HL-60 (cell line): ENCODE data around the gene SERPINB1.

Experiments
- CTCF ChIP-seq: IDR thresholded peaks from one replicate; pipeline ENCODE4 v1.5.1; 2011; ENCODE audit warnings: low read length, control low read depth, inconsistent platforms; ENCODE audit not compliant: insufficient read depth
- POLR2AphosphoS5 ChIP-seq: IDR thresholded peaks from 2 replicates; pipeline ENCODE4 v1.6.1; 2012; ENCODE audit warnings: low read depth
- TF ChIP-seq, protein P1 (sequence below): IDR thresholded peaks from 2 replicates; pipeline ENCODE4 v1.6.1; 2012; ENCODE audit warnings: low read depth; ENCODE audit not compliant: insufficient replicate concordance

- TF ChIP-seq CTCF (no peak), POLR2AphosphoS5 (no peak)
- TF ChIP-seq, protein P1, sequence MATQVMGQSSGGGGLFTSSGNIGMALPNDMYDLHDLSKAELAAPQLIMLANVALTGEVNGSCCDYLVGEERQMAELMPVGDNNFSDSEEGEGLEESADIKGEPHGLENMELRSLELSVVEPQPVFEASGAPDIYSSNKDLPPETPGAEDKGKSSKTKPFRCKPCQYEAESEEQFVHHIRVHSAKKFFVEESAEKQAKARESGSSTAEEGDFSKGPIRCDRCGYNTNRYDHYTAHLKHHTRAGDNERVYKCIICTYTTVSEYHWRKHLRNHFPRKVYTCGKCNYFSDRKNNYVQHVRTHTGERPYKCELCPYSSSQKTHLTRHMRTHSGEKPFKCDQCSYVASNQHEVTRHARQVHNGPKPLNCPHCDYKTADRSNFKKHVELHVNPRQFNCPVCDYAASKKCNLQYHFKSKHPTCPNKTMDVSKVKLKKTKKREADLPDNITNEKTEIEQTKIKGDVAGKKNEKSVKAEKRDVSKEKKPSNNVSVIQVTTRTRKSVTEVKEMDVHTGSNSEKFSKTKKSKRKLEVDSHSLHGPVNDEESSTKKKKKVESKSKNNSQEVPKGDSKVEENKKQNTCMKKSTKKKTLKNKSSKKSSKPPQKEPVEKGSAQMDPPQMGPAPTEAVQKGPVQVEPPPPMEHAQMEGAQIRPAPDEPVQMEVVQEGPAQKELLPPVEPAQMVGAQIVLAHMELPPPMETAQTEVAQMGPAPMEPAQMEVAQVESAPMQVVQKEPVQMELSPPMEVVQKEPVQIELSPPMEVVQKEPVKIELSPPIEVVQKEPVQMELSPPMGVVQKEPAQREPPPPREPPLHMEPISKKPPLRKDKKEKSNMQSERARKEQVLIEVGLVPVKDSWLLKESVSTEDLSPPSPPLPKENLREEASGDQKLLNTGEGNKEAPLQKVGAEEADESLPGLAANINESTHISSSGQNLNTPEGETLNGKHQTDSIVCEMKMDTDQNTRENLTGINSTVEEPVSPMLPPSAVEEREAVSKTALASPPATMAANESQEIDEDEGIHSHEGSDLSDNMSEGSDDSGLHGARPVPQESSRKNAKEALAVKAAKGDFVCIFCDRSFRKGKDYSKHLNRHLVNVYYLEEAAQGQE, result no peak
Measured at GRCh38 chr6:2890976-2891767, 49.5 kb upstream of the SERPINB1 start.
